Cortex of kidney (tissue), 1 donor: ENCODE measurements around the gene SEC61B.

ENCODE experiments used
- DNase-seq: peaks from one replicate; lab custom pipeline; 2025; lab: John Stamatoyannopoulos, UW

The SEC61B gene

DNA sequence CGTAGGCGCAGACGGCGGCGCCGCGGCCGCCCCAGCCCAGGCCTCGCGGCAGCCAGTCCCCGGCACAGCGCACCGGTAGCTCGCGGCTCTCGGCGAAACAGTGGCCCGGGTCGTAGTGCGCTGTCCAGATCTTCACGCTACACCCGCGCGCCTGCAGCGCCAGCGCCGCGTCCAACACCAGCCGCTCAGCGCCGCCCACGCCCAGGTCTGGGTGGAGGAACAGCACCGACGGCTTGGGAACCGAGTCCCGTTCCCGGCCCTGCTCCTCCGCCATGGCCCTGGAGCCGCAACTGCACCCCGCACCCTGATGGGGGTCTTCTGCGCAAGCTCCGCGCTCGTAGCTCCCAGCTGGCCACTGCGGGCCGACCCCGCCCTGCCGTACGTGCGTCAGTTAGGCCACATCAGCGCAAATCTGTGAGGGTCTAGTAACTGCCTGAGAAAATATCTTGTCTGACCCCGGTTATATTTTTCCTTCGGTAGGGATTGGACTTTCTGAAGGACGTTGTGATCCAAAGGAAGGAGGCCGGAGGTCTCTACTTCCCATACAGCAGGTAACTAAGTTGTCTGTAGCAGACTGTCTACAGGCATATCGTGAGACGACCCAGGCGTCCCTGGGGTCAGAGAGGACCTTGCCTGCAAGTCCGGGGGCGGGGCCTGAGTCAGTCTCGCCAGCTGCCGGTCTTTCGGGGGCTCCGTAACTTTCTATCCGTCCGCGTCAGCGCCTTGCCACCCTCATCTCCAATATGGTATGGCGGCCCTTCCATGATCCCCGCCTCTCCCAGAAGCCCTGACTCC is at the start of gene SEC61B, which contains the start of gene ALG2:
Gene SEC61B (plus strand): TSS at position 662 of the 795 bp plus-strand sequence. CDS start 82 bp downstream, at position 744.
Gene ALG2 (minus strand): TSS at position 322 of the 795 bp plus-strand sequence. CDS start 48 bp downstream, at position 274.
- peak; percentile 35 for DNase-seq

DNA sequence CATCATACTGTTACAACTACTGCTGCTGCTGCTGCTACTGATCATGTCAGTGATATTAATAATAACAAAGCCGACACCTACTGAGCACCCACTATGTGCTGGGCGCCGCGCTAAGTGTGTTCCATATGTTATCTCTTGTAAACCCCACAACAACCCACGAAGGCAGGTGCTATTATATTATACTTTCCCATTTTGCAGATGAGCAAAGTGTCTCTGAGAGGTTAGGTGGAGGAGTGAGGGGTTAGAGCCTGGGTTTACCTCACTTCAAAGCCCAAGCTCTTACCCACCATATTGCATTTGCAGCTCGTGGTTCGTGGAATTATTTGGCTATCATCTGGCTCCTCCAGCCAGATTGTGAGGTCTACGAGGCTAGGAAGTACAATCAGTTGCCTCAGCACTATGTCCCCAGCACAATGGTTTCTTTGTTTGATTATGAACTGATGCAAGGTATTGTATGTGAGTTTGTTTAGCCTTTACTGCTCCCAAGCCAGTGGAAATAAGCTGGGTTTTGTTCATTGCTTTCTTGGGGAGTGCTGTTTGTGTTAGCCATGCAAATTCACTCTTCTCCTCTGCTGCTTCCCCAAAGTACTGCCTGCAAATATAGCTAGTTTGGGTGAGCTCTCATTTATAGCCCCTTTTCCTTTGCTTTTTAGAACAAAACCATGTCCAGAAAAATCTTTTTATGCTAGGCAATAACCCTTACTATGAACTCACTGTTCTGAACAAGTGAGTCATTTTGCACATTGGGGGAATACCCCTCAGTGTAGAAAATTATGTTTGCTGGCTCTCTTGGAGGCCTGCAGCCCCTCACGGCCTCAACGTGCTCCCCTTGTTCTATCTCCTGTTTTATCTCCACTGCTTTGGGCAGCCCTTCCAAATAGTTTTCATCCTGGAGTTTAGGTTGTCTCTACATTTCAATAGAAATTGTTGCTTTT is 48.2 kb upstream of the SEC61B start:
- DNase-seq, result no peak

DNA sequence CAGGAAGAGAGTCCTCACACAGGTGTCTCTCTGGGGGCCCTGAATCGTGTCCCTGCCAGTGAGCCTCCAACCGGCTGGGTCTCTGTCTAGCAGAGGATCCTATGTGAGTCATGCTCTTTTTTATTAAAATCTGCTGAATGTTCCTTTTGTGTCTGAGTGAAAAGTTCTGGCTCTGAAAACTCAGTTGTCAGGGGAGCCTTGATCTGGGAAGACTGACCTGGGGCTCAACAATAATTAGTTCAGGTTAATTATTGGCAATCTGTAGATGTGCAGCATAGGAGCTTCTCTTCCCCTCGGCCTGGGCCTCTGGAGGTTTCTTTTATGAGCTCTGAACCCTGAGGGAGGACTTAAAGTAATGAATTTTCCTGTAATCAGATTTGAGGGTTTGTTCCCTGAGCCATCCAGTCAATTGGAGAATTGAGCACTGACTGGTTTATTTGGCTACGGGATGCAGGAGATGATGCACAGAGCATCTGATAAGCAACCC is 45.5 kb upstream of the SEC61B start:
- DNase-seq, result no peak

DNA sequence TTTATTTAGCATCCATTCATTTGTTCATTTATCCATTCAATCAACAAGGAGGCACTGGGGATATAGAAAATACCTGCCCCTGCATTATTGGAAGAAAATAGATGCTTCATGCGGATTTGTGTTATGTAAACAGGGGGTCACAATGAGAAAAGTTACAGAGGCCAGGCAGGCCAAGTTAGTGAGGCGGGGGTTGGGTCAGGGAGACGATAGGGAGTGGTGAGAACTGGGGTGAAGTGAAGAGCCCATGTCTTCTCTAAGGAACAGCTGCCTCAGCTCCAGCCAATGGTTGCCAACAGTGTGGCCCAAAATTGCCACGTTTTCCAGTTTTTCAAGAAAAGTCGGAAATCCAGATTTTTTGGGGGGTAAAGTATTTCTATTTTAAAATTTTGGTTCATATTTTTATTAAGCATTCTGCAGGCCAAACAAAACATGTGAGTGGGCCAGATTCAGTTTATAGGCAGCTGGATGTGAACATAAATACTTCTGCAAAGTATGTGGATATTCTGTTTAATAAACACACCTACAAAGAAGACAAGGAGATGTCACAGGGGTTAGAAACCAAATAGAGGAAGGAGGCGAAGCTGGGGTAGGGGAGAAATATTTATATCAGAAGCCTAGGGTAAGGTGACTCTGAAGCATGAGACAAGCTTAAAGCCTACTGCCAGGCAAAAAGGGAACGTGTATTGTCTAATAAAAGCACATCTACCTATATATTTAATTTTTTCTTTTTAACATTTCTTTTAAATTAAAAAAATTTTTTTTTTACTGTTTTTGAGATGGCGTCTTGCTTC is 44.3 kb upstream of the SEC61B start:
- no peak for DNase-seq

DNA sequence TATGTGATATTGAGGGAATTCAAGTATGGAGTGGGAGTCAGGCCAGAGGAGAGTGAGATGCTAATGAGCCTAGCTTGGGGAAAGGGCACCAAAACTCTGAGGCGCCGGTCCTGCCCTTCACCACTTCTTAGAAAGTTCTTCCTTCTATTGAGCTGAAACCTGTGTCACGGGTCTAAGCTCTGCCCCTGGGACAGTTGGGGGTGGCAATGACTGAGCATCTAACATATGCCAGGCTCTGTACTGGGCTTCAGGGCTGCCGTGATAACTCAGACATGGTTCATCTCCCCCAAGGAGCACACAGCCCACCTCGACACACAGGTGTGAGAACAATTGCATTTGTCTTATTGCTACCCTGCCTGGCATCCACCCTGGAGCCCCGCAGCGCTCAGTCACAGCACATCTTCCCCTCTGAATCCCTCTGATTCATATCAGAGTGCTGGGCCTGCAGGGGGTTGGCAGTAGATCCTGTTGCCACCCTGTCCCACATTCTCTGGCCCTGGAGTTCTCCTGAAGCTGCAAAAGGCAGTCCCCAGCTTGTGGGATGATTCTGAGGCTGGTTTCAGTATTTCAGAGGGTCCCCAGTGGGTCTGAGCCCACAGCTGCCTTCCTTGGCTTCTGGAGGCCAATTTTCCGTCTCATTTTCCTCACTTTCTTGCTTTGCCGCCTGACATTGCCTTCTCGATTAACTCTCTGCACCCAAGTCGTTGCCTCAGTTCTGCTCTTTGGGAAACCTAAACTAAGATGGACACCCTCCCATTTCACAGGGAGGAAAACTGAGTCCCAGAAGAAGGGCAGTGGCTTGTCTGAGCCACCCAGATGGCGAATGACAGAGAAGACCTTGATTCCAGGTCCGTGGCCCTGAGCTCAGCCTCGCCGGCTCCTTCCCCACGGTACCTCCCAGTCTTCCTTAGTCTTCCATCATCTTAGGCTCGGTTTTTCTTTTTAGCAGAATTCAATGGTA is 42.9 kb upstream of the SEC61B start:
- no peak for DNase-seq

DNA sequence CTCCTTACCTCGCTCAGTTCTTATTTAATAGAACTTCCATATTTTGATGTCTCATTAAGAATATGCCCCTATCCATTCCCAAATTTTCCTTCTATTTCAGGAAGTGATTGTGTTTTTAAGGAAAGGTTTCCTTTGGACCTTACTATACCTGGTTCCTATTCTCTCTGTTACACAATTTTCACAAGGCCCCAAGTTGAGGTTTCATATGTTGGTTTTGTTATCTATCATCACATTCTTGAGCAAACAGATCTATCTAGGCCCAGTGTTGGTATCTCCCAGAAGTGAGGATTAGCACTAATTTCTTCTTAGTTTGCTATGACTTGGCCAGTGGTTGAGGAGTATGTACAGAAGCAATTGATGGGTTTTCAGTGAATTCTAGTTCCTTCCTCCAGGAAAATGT is 41.9 kb upstream of the SEC61B start:
- DNase-seq, result no peak

DNA sequence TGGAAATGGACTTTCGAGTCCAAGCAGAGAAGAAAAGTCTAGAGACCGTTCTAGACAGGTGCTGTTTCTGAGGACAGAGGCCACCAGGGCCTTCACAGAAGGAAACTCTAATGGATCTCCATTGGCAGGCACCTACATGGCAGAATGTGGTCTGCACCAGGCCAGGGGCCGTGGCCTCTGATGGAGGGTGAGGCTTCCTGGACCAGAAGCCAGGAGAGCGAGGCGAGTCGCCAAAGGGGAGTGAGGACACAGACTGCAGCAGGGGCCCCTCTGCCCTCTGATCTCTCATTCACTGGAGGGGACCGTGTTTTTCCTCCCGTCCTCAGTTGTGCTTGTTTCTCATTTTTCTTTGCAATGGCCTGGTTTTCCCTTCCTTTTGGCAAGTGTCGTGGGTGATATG is 41.4 kb upstream of the SEC61B start:
- no peak for DNase-seq

DNA sequence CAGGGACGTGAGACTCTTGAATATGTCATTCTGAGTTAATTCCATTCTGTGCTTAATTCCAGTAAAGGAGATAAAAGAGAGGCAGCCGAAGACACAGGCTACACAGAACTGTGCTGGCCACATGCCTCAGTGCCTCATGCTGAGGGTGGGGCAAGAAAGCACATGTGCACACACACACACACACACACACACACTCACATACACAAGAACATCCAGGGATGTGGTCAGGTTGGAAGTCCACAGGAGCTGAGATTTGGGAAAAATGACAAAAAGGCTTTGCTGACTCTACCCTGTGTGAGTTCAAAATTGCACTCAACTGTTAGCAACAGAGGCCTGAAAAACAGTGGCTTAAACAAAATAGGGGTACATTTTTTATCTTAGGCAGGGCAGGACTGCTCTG is 40.9 kb upstream of the SEC61B start:
- DNase-seq, result no peak

DNA sequence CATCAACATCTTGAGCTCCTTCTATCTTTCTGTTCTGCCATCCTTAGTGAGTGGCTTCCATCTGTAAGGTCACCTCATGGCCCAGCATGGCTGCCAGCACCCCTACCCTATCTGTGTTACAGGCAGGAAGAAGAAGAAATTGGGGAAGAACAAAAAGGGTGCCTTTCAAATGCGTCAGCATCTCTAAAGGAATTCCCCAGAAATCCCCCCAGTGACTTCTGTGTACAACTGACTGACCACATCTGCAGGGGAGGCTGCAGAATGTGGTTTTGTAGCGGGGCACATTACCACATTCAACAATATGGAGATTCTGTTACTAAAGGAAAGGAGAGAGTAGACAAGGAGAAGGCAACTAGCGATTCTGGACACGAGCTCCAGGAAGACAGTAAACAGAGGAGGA is 40.5 kb upstream of the SEC61B start:
- DNase-seq, result no peak

DNA sequence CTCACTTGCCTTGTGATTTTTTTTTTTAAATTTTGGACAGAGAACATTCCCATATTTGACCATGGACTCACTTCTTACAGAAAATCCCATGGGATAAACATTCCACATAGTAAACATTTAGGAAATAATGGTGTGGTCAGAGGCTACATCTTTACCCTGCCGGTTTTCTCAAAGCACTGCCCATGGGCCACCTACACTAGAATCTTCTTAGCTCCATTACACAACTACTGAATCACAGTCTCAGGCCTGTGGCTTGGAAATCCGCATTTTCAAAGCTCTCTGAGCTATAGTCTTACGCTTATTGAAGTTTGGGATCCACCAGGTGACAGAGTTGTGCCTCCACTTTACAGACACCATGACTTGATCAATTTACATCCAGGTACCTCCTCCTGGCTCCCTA is 39.7 kb upstream of the SEC61B start:
- DNase-seq, result no peak

DNA sequence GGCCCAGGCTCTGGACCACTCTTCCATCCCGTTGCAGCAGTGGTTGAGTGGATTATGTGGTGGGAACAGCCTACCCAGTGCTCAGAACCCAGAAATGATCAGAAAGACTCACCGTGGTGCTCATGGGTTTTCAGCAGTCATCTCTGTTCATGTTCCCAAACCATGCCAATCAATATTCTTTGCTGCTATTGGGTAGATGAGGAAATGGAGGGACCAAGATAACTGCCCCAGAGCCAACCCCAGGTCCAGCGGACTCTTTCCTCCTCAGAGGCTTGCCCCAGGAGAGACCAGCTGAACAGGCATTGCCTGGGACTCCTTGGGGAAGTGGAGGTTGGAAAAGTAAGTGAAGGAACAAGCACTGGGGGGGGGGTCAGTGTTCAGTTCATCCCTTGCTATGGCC is 38.5 kb upstream of the SEC61B start:
- no peak for DNase-seq

DNA sequence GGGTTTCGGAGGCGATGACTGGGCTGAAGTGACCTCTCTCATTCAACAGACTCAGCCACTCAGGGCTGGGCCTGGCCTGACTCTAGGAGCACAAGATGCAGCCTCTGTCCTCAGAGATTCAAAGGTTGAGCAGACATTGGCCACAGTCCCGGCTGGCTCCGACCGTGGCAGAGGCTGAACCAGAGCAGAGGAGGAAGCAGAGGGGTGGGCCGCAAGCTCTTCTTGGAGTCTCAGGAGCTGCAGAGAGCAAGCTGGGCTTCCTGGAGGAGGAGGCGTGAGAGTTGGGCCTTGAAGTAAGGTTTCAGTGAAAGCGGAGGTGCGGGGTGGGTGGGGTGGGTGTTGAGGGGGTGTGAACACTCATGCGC is 38.0 kb upstream of the SEC61B start:
- DNase-seq, result no peak

DNA sequence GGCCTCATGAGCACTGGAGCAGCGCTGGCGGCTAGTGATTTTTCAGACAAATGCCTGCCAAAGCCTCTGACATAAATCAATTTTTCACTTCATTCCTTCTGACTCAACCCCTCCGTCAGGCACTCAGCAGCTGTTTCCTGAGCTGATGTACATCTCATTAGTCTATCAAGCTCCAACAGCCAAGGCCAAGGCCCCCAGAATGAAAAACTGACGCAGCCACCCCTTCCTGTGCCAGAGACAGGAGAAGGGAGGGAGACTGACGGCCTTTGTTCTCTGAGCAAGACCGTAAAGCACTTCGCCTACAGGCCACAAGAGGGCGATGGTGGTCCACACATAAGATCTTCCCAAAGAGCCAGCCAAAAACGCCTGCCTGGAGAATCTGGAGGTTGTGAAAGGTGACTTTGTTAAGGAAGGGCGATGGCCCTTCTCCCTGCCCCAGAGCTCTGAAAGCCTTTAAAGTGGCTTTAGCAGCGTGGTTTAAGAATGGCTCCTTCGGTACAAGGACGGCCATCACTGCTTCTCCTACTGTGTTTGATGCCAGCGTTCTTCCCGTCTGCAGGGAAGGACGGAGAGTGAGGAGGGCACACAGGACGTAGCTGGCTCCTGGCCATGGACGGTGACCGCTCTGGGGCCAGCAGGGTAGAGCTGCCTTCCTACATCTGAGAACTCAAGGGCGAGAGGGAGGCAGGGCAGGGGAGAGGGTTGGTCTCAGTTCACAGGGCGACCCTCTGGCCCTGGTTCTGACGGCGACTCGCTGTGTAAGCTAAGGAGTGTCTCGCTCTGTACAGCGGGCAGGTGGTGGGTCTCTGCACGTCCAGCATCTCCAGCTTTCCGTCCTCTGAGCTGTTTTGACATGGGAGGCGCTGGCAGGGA is 37.4 kb upstream of the SEC61B start:
- DNase-seq, result no peak

DNA sequence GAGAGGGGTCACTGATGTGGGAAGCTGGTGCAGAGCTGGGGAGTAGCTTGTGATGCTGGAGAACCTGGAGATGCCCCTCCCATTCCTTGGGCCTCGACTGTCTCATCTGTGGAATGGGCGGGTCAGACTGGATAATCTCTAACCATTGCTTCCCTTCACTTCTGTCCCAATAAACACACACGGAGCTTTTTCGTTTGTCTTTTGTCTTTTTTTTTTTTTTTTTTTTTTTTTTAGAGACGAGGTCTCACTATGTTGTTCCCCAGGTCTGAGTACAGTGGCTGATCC is 36.8 kb upstream of the SEC61B start:
- DNase-seq, result no peak

DNA sequence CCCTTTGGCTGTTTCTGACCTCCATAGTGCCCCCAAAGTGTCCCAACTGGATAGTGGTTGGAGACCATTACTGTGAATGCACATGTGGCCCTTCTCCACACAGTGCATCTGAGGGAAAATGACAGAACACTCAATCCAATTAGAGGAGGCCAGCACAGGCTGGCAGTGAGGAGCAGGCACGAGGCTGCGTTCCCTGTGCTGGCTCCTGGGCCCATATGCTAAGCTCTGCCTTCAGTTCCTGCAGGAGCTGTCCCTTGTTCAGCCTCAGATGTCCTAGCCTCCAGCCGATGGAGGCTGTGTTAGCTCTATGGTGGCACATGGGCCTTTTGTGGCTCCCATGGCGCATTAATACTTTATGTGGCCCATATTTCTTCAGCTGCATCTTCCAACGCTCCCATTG is 36.1 kb upstream of the SEC61B start:
- DNase-seq, result no peak

DNA sequence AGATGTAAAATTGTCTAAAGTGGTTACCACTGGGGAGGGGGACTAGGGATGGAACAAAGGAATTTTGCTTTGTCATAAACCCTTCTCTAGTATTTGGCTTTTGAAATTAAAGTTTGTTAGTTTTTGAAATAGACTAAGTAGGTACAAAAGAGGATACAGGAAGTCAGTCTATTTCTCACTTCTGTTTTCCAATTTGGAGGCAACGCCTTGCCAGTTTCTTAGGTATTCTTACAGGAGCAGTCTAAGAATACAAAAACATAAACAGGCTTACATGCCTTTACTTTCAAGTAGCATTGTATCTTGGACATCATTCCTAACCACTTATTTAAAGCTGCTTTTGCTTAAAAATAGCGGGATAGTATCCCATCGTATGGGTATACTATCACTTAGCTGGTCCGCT is 34.8 kb upstream of the SEC61B start:
- no peak for DNase-seq

DNA sequence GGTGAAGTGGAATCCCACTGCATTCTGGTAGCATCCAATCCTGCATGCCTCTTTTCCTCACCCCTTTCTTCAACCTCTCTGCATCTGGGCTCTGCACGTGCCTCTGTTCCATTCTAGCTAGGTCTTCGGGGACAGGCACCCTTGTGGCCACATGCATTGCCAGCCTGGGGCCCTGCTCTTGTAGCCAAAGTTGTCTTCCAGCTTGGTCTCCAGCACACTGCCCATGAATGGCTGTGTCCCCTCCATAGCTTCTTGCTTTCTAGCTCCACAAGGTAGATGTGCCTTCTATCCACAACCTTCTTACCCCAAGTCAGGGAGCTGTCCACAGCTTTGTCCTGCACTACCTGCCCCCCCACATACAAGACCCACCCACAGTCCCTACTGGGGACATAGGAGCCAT is 32.9 kb upstream of the SEC61B start:
- DNase-seq, result no peak

DNA sequence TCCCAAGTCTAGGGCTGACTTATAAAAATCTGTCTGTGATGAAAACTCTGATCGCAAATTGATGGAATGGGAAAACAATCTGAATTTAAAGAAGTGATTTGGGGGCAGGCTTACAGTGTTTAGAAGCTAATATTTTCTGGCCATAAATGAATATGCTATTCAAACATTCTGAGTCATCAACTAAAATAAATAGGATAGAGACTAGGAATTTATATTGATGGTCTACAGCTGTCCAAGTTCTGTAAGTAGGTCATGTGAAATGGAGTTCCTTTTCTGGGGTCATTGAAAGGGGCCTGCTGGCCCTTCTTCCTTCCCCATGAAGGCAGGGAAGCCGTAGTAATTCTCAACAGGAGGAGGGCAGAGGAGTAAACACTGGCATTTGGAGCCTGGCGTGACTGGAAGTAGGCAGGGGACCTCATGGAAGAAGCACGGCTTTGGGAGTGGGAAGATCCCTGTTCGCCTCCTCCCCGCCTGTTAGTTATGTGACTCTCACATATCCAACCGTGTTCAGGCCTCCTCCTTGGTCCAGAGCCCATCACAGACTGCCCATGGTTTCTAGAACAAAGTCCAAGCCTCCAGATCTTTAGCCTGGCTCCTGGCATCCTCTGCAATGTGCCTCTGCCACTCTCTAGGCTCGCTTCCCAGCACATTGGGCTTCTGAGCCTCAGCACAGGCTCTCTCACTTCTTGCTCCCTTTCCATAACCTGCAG is 32.0 kb upstream of the SEC61B start:
- no peak for DNase-seq

DNA sequence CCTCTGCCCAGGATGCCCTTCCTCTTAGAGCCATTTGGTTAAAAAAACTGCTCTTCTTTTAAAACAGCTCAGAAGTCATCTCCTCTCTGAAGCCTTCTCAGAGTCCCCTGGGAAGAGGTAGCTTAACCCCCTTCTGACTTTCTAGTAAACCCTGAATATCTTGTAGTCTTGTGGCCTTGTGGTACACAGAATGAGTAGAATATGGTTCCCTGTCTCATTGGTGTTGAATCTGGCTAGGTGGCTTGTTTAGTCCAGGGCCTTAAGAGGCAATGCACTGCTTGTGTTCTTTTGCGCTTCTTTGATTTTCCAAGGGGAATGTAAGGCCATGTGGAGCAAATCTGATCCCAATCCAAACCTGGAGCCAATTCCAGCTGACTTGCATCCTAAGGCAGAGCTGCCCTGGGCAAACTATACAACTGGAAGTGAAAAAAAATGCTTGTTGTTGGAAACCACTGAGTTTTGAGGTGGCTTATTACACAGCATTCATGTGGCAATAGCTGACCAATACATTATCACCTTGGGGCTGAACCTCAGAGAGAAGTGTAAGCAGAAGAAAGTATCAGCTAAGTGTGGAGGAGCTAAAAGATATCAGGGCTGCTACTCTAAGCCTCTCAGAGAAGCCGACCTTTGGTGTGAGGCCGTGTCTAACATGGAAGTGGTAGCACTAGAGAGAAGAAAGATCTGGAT is 31.3 kb upstream of the SEC61B start:
- no peak for DNase-seq
